GM18508 (cell line): ENCODE results near the gene RSU1.

Experiments used
- ATAC-seq: cut with Tn5 transposase; IDR thresholded peaks from one replicate; pipeline ENCODE4 v1.9.1; 2021; ENCODE audit warnings: moderate number of reproducible peaks; ENCODE audit not compliant: insufficient read depth, unreplicated experiment

RSU1 gene

DNA sequence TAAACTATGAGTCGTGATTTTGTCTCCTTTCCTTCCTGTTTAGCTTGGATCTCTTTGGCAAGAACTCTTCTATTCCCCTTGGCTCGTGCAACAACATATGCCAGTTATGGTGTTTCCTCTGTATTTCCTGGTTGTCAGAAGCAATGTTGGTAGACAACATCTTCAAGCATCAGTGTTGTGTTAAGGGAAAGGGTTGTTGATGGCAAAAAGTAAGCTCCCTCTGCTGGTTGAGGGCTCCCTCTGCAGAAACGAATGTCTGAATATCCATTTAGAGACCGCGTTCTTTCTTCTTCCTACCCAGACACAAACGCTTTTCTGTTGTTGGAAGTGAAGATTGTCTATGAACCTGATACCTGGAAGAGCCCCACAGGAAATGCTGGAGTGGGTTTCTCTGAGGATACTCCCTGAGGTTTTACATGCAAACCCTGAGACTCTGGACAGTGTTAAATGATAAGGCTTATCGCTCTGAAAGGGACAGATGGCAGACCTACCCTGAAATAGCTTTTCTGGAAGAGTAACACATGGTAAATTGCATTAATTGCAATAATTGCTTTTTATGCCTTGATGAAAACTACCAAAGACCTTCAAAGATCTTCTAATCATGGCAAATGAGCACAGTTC lies 272.0 kb downstream of the RSU1 start:
- ATAC-seq = no peak

- no peak for ATAC-seq
Observed at GRCh38 chr10:16544591-16544990, 272.6 kb downstream of the RSU1 start.

GRCh38 chr10:16544099-16544498 lies 273.1 kb downstream of the RSU1 start:
- no peak for ATAC-seq
